Measurements from ENCODE around the gene ARHGAP27. TPM values are rescaled to one million over a fixed set of nuclear protein-coding genes. Genes with fewer than 3 reads are reported as not detected.
A peak's percentile ranks its signal among the peaks of the same experiment; 100 is the strongest.

ARHGAP27 gene
- total and polyA plus RNA-seq, 2 of the 13 experiments (the other 11 are each of a cell fraction or from before 2014, with no cell fraction given) = 15.5 to 18.9 TPM

GRCh38 chr17:45425984-45426413, 6.7 kb downstream of the ARHGAP27 start (continued):
- TF ChIP-seq ZNF121 (CRISPR knock-in tag; IDR thresholded peaks at IDR 0.05) (peak; percentile 3; the same call in 1 of the 2 replicates), KLF6 (CRISPR knock-in tag; IDR thresholded peaks at IDR 0.05) (no peak), TFDP2 (CRISPR knock-in tag; IDR thresholded peaks at IDR 0.05) (no peak), ZBTB7B (CRISPR knock-in tag; IDR thresholded peaks at IDR 0.05) (no peak), ZNF557 (CRISPR knock-in tag; IDR thresholded peaks at IDR 0.05) (no peak), FOXO1 (CRISPR knock-in tag; IDR thresholded peaks at IDR 0.05) (0 out of 2 replicates have a peak, but pooled peaks have one; percentile 8), EP300 (IDR thresholded peaks at IDR 0.05; ENCODE audit: low read depth in 2 of 2, low read length in 2 of 2) (no peak), EP300 (CRISPR knock-in tag; IDR thresholded peaks at IDR 0.05; ENCODE audit: borderline replicate concordance) (0 out of 2 replicates have a peak, but pooled peaks have one; percentile 16), ZNF780A (CRISPR knock-in tag; IDR thresholded peaks at IDR 0.05) (no peak), RARA (CRISPR knock-in tag; IDR thresholded peaks at IDR 0.05) (no peak), RFXANK (CRISPR knock-in tag; IDR thresholded peaks at IDR 0.05) (no peak), TGIF2 (CRISPR knock-in tag; IDR thresholded peaks at IDR 0.05) (0 out of 2 replicates have a peak, but pooled peaks have one; percentile 2), JARID2 (CRISPR knock-in tag; IDR thresholded peaks at IDR 0.05; ENCODE audit: insufficient replicate concordance) (no peak), KDM1A (CRISPR knock-in tag; IDR thresholded peaks at IDR 0.05) (peak; percentile 63; the same call in 1 of the 2 replicates), CSRNP1 (CRISPR knock-in tag; IDR thresholded peaks at IDR 0.05) (no peak)
- TF ChIP-seq, protein P1, sequence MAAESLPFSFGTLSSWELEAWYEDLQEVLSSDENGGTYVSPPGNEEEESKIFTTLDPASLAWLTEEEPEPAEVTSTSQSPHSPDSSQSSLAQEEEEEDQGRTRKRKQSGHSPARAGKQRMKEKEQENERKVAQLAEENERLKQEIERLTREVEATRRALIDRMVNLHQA (CRISPR knock-in tag; IDR thresholded peaks at IDR 0.05) = no peak
- TF ChIP-seq, protein P2, sequence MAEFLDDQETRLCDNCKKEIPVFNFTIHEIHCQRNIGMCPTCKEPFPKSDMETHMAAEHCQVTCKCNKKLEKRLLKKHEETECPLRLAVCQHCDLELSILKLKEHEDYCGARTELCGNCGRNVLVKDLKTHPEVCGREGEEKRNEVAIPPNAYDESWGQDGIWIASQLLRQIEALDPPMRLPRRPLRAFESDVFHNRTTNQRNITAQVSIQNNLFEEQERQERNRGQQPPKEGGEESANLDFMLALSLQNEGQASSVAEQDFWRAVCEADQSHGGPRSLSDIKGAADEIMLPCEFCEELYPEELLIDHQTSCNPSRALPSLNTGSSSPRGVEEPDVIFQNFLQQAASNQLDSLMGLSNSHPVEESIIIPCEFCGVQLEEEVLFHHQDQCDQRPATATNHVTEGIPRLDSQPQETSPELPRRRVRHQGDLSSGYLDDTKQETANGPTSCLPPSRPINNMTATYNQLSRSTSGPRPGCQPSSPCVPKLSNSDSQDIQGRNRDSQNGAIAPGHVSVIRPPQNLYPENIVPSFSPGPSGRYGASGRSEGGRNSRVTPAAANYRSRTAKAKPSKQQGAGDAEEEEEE (CRISPR knock-in tag; IDR thresholded peaks at IDR 0.05; ENCODE audit: borderline replicate concordance) = no peak
- TF ChIP-seq, protein P3, sequence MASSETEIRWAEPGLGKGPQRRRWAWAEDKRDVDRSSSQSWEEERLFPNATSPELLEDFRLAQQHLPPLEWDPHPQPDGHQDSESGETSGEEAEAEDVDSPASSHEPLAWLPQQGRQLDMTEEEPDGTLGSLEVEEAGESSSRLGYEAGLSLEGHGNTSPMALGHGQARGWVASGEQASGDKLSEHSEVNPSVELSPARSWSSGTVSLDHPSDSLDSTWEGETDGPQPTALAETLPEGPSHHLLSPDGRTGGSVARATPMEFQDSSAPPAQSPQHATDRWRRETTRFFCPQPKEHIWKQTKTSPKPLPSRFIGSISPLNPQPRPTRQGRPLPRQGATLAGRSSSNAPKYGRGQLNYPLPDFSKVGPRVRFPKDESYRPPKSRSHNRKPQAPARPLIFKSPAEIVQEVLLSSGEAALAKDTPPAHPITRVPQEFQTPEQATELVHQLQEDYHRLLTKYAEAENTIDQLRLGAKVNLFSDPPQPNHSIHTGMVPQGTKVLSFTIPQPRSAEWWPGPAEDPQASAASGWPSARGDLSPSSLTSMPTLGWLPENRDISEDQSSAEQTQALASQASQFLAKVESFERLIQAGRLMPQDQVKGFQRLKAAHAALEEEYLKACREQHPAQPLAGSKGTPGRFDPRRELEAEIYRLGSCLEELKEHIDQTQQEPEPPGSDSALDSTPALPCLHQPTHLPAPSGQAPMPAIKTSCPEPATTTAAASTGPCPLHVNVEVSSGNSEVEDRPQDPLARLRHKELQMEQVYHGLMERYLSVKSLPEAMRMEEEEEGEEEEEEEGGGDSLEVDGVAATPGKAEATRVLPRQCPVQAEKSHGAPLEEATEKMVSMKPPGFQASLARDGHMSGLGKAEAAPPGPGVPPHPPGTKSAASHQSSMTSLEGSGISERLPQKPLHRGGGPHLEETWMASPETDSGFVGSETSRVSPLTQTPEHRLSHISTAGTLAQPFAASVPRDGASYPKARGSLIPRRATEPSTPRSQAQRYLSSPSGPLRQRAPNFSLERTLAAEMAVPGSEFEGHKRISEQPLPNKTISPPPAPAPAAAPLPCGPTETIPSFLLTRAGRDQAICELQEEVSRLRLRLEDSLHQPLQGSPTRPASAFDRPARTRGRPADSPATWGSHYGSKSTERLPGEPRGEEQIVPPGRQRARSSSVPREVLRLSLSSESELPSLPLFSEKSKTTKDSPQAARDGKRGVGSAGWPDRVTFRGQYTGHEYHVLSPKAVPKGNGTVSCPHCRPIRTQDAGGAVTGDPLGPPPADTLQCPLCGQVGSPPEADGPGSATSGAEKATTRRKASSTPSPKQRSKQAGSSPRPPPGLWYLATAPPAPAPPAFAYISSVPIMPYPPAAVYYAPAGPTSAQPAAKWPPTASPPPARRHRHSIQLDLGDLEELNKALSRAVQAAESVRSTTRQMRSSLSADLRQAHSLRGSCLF (CRISPR knock-in tag; IDR thresholded peaks at IDR 0.05; ENCODE audit: borderline replicate concordance) = no peak
- TF ChIP-seq, protein P4, sequence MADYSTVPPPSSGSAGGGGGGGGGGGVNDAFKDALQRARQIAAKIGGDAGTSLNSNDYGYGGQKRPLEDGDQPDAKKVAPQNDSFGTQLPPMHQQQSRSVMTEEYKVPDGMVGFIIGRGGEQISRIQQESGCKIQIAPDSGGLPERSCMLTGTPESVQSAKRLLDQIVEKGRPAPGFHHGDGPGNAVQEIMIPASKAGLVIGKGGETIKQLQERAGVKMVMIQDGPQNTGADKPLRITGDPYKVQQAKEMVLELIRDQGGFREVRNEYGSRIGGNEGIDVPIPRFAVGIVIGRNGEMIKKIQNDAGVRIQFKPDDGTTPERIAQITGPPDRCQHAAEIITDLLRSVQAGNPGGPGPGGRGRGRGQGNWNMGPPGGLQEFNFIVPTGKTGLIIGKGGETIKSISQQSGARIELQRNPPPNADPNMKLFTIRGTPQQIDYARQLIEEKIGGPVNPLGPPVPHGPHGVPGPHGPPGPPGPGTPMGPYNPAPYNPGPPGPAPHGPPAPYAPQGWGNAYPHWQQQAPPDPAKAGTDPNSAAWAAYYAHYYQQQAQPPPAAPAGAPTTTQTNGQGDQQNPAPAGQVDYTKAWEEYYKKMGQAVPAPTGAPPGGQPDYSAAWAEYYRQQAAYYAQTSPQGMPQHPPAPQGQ (CRISPR knock-in tag; IDR thresholded peaks at IDR 0.05; ENCODE audit: borderline replicate concordance) = no peak

All from HepG2 (cell line).